Esophagus muscularis mucosa (tissue), 4 donors: ENCODE data around the gene RHOU. TPM values are rescaled to one million over a fixed set of nuclear protein-coding genes. Genes with fewer than 3 reads are reported as not detected.

Experiments used
- DNase-seq: peaks from one replicate; pipeline ENCODE4 v3.0.0-alpha.2; 2017; ENCODE audit errors: extremely low spot score
- H3K27ac ChIP-seq, 4 donors: fragments of 200-600 bp; sonication (generic); replicated peaks in 1 of 4; 1 replicate in 3 of 4; 2 replicates in 1 of 4; pipeline ENCODE4 v1.5.1; 2016 to 2019; ENCODE audit warnings: mild to moderate bottlenecking in 1 of 4
- H3K27me3 ChIP-seq, 4 donors: fragments of 200-600 bp; sonication (generic); one replicate each; pipeline versions ENCODE4 v1.5.1 to v1.6.0; 2016 to 2019
- H3K36me3 ChIP-seq, 4 donors: fragments of 200-600 bp; sonication (generic); one replicate each; pipeline ENCODE4 v1.5.1; 2016 to 2019
- H3K4me1 ChIP-seq, 4 donors: fragments of 200-600 bp; sonication (generic); one replicate each; pipeline ENCODE4 v1.5.1; 2016 to 2019
- H3K4me3 ChIP-seq, 4 donors: fragments of 200-600 bp; sonication (generic); 1 replicate in 2 of 4; 2 replicates in 2 of 4; pipeline ENCODE4 v1.5.1; 2016 to 2019; ENCODE audit warnings: mild to moderate bottlenecking in 4 of 4, moderate library complexity in 1 of 4
- H3K9me3 ChIP-seq, 4 donors: fragments of 200-600 bp; sonication (generic); 1 replicate in 3 of 4; 2 replicates in 1 of 4; pipeline ENCODE4 v1.5.1; 2016 to 2019
- EP300 ChIP-seq: sonication (generic); formaldehyde crosslinking; IDR thresholded peaks from one replicate; pipeline ENCODE4 v1.6.1; 2017; ENCODE audit warnings: antibody characterized with exemption
- POLR2A ChIP-seq: fragments of 450-650 bp; IDR thresholded peaks from one replicate; pipeline ENCODE4 v1.6.1; 2017; ENCODE audit warnings: antibody characterized with exemption, moderate library complexity, mild to moderate bottlenecking, low read depth
- POLR2AphosphoS5 ChIP-seq, 2 donors: sonication (generic); formaldehyde crosslinking; IDR thresholded peaks; one replicate each; pipeline ENCODE4 v1.6.1; 2017; ENCODE audit warnings: antibody characterized with exemption in 2 of 2
- WGBS: methylation state at CpG from one replicate; pipeline ENCODE4 v1.1.5; 2018; 5-methylcytosine and 5-hydroxymethylcytosine counted together
- intact Hi-C: fragments of 100-400 bp; cut with DNase I; formaldehyde crosslinking; loops from one replicate; pipeline ENCODE4 v1.15.1; 2023
- total RNA-seq, 4 donors: library from RNA; depleted of rRNA; stranded (reverse); fragments of >200 nt; gene quantifications; one replicate each; pipeline versions ENCODE4 v1.1.0 to v1.2.1, GENCODE V29; 2016
- TF ChIP-seq, protein P1 (sequence below), 3 experiments: fragments of 200-600 bp in 2 of 3; fragments of 450-650 bp in 1 of 3; sonication (generic) in 2 of 3; IDR thresholded peaks; one replicate each; pipeline ENCODE4 v1.5.1; 2017 to 2019; ENCODE audit warnings: antibody characterized with exemption in 3 of 3, mild to moderate bottlenecking in 2 of 3, moderate library complexity in 1 of 3

Gene RHOU
- total RNA-seq, 4 donors from 2014 or later, result 24.1 to 36.0 (median 26.0) TPM

DNA sequence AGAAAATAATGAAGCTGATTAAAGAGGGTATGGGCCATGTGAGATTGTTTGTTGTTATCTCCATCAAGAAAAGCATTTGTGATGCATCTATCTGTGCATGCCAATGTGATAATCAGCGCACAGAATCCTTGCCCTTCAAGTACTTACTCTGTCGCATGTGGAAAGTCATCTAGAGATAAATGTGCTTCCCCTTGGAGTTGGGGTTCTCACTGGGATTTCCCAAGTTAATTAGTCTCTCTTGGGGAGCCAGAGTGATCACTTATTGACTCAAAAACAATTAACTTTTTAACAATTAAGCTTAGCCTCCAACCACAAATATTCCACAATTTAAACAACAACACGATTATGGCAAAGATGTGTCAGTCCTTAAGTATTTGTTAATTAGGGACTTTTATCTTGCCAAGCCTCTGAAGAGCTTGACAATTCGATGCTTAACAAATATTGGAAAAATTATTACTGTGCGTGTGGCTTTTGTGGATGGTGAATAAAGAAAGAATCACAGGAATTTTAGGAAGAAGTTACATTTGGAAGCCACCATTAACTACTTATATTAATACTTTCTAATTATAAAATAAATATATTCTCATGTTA lies 17.5 kb downstream of the RHOU start:
- TF ChIP-seq POLR2A (no peak), EP300 (no peak), POLR2AphosphoS5 (IDR thresholded peaks at IDR 0.05) (no peak)
- TF ChIP-seq, protein P1, sequence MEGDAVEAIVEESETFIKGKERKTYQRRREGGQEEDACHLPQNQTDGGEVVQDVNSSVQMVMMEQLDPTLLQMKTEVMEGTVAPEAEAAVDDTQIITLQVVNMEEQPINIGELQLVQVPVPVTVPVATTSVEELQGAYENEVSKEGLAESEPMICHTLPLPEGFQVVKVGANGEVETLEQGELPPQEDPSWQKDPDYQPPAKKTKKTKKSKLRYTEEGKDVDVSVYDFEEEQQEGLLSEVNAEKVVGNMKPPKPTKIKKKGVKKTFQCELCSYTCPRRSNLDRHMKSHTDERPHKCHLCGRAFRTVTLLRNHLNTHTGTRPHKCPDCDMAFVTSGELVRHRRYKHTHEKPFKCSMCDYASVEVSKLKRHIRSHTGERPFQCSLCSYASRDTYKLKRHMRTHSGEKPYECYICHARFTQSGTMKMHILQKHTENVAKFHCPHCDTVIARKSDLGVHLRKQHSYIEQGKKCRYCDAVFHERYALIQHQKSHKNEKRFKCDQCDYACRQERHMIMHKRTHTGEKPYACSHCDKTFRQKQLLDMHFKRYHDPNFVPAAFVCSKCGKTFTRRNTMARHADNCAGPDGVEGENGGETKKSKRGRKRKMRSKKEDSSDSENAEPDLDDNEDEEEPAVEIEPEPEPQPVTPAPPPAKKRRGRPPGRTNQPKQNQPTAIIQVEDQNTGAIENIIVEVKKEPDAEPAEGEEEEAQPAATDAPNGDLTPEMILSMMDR (IDR thresholded peaks at IDR 0.05), result no peak
- WGBS, result 90% methylated on average over 5 of the region's 5 CpGs
- intact Hi-C loops, result no loop called here
- H3K9me3 ChIP-seq, result no peaks in the 10 kb centered on the region
- no peak overlapping the region for H3K4me3 ChIP-seq
- no peak overlapping the region for H3K27ac ChIP-seq
- no peak for DNase-seq
- H3K4me1 ChIP-seq, result peaks cover 4 to 14% (median 7%) of the 10 kb centered on the region in 4 donors
- H3K36me3 ChIP-seq, result no peaks in the 10 kb centered on the region
- H3K27me3 ChIP-seq, result no peaks in the 10 kb centered on the region

DNA sequence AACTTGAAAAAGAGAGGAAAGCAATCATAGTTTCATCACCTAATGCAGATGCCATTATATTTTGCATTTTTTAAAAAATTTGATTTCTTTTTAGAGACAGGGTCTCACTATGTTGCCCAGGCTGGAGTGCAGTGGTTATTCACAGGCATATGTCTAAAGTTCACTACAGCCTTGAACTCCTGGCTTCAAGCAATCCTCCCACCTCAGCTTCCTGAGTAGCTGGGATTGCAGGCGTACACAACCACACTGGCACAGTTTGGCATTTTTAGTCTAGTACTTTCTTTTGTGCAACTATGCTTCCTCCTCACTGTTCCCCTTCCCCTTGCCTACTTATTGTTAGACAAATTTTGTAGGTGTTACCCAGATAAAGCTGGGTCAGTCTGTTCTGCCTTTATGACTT lies 18.0 kb downstream of the RHOU start:
- 79% methylated on average over 1 of the region's 1 CpG for WGBS
- no peaks in the 10 kb centered on the region for H3K27me3 ChIP-seq
- no peaks in the 10 kb centered on the region for H3K9me3 ChIP-seq
- H3K27ac ChIP-seq, result no peak overlapping the region
- no peak for DNase-seq
- peaks cover 4 to 14% (median 7%) of the 10 kb centered on the region in 4 donors for H3K4me1 ChIP-seq
- H3K4me3 ChIP-seq, result no peak overlapping the region
- TF ChIP-seq EP300, result no peak
- TF ChIP-seq, protein P1 (IDR thresholded peaks at IDR 0.05), result no peak
- TF ChIP-seq POLR2AphosphoS5 (IDR thresholded peaks at IDR 0.05), result no peak
- no peak for TF ChIP-seq POLR2A
- intact Hi-C loops, result no loop called here
- no peaks in the 10 kb centered on the region for H3K36me3 ChIP-seq

DNA sequence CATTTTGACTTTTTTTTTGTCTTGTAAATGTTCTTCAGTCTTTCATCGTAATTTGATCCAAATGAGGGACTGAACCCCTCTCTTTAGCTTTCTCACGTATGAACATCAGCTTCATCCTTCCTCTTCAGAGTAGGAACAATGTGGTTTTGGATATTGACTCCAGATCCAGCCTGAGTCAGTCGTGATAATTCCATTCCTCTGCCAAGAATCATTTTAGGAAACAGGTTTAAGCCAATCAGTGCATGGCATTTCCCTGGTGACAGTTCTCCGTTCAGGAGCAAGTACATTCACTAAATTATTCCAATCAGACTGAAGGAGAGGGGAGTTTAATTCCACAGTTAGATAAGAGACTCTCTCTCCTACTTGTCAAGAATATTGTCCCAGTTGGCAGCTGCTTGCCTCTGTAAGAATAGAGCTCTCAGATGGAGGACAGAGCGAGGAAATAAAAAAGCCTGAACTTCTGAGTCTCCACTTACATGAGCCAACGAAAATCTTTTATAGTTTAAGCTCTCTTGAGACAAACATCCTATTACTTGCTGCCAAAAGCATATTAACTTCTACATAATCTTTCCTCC lies 18.6 kb downstream of the RHOU start:
- no peak overlapping the region for H3K4me3 ChIP-seq
- intact Hi-C loops, result no loop called here
- TF ChIP-seq, protein P1 (IDR thresholded peaks at IDR 0.05), result no peak
- no peak for TF ChIP-seq POLR2A
- no peak for TF ChIP-seq EP300
- TF ChIP-seq POLR2AphosphoS5 (IDR thresholded peaks at IDR 0.05), result no peak
- no peaks in the 10 kb centered on the region for H3K36me3 ChIP-seq
- 29% methylated on average over 6 of the region's 6 CpGs for WGBS
- no peak overlapping the region for H3K27ac ChIP-seq
- H3K27me3 ChIP-seq, result no peaks in the 10 kb centered on the region
- no peaks in the 10 kb centered on the region for H3K9me3 ChIP-seq
- DNase-seq, result no peak
- peaks cover 4 to 14% (median 7%) of the 10 kb centered on the region in 4 donors for H3K4me1 ChIP-seq

DNA sequence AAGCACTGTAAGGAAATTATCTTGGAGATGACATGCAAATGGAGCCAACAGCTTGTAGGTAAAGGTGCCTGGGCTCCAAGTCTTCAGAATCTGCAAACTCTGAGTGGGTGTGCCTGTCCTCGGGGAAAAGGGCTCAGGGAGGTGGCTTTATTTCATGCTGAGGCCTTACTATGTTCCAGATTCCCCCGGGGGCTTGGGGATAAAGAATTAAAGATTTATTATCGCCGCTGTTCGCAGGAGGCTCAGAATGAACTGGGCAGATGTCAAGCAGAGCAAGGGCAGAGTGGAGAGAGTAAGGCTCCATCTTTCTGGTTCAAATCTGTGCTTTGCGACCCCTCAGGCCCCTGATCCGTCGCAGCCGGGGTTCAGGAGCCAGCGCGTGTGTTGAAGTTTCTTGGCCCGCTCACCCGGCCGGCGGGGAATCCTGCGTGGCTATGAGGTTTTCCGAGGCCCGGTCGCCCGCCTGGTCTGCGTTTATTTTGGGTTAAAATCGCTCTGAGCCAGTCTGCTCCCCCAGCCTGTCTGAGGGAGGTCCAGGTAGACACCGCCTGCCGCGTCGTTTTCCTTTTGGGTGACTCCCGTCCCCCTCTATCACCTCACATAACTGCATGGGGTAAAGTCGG lies 19.5 kb downstream of the RHOU start:
- H3K4me3 ChIP-seq, result no peak overlapping the region
- no peak for DNase-seq
- no peak overlapping the region for H3K27ac ChIP-seq
- no peaks in the 10 kb centered on the region for H3K9me3 ChIP-seq
- 72% methylated on average over 27 of the region's 28 CpGs for WGBS
- intact Hi-C loops, result no loop called here
- TF ChIP-seq, protein P1 (IDR thresholded peaks at IDR 0.05), result no peak
- TF ChIP-seq EP300 (no peak), POLR2A (no peak), POLR2AphosphoS5 (IDR thresholded peaks at IDR 0.05) (no peak)
- H3K36me3 ChIP-seq, result no peaks in the 10 kb centered on the region
- H3K4me1 ChIP-seq, result peaks cover 4 to 14% (median 7%) of the 10 kb centered on the region in 4 donors
- H3K27me3 ChIP-seq, result no peaks in the 10 kb centered on the region
